NCI-H748 (cell line): ENCODE measurements around the gene LYST.
"Not testable (repeated sequence)": the region's sequence is repeated elsewhere in the genome, so short reads cannot be mapped to it uniquely, and the experiment has no call there.

Experiments used
- DNase-seq: peaks from one replicate; lab custom pipeline; 2025; ENCODE audit not compliant: unreplicated experiment; lab: John Stamatoyannopoulos, UW

Gene LYST

DNA sequence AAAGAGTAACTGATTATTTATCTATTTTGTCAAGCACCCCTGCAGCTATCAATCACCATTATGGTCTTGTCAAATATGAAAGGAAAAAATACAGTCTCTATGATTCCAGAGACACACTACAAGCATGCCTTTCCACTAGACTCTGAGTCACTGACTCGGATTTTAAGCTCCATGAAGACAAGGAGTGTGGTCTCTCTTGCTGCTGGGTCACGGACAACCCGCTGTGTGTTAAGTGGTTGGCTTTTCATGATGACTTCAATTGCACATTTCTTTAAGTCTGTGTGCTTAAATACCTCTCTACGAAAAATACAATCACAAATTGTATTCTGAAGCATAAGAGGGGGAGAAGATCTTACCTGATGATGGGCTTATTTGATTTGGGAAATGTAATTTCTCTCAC is 203.1 kb downstream of the LYST start:
- no peak for DNase-seq

DNA sequence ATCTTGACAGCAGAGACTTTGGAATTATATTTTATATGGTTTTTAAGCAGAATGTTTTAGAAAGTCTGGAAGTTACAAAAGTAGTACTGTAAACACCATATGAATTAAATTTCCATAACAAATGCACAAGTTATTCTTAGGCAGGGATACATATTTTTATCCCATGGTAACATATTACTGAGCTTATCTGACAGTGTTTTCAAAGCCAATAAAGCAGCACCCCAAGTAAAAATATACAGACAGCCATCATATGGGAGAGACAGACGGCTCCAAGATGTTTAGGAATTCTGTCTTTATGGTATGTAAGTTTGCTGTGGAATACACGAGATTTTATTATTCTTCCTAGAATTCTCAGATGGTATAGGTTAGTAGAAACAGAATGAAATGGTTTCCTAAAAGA is 205.1 kb downstream of the LYST start:
- DNase-seq = no peak

DNA sequence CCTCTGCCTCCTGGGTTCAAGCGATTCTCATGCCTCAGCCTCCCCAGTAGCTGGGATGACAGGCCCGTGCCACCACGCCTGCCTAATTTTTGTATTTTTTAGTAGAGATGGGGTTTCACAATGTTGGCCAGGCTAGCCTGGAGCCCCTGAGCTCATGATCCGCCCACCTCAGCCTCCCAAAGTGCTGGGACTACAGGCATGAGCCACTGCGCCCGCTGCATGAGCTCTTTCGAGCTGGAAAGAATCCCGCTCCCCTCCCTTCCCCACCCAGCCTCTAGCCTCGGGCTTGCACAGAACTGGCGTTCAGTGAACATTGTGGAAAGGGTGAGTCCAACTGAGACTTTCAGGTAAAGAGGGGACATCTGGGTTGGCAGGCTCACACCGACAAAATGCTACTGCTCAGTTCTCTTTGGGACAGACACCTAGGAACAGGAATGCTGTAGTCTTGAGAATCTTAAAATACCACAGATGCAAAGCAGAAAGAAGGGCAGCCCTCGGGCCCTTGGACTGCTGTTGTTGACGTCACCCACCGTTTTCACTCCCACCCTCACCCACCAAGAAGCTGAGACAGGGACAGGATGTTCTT is 207.4 kb downstream of the LYST start:
- no peak for DNase-seq

DNA sequence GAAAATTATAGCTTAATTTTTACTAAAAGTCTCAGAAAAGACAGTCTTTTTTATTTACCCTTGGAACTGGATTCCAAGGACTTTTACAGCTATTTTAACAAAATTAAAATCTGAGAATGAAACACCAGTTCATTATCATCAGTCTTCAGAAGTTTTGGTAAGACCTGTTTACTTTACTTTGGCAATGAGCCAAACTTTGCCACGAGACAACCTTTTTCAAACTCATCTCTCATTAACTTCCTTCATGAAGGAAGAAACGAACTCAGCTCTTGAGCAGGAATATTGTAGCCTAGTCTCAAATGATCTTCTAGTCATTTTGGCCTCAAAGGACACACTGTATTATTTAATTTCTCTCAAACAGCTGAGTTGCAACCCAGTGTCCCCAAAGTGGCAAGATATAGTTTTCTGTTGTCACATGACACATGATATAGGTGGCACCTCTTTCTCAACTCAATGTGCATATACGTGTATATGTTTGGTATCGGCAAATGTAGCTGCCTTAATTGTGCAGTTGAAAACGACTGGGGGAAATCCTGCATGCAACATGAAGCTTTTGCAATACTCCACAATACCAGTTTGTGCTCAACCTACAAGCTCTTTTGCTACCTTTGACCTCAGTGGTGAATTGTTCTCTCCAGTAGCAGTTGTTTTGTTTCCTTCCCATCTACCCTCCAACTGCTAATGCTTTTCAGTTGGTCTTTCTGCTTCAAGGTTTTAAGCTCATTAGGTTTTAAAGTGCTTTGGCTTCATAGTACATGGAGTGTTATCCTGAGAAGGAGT is 208.8 kb downstream of the LYST start:
- no peak for DNase-seq

DNA sequence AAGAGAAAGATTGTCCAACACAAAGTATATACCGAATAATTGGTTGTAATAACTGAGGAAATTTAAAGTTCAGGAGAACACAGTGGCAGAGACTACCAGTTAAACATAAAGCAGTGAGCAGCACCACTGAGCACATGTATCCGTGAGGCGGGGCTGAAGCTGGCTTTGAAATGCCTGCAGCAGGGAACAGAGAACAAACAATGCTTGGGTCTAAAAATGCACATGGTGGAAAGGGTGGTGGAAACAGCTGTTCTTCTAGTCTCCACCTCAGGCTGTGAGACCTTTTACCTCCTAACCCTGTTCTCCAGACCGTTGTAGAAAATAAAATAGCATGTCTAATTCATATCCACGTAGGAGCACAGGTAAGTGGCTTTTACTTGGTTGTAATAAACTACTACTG is 209.4 kb downstream of the LYST start:
- peak; percentile 28 for DNase-seq

DNA sequence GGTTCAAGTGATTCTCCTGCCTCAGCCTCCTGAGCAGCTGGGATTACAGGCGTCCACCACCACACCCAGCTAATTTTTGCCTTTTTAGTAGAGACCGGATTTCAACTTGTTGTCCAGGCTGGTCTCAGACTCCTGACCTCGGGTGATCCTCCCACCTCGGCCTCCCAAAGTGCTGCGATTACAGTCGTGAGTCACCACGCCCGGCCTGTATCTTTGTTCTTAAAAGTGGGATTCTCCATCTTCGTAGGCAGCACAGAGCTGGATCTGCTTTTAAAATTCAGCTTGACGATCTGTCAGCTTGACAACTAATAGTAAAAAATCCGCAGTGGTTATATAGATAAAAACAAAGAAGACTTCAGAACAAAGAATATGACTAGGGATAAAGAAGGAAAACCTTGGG is 214.3 kb downstream of the LYST start:
- DNase-seq = no peak

DNA sequence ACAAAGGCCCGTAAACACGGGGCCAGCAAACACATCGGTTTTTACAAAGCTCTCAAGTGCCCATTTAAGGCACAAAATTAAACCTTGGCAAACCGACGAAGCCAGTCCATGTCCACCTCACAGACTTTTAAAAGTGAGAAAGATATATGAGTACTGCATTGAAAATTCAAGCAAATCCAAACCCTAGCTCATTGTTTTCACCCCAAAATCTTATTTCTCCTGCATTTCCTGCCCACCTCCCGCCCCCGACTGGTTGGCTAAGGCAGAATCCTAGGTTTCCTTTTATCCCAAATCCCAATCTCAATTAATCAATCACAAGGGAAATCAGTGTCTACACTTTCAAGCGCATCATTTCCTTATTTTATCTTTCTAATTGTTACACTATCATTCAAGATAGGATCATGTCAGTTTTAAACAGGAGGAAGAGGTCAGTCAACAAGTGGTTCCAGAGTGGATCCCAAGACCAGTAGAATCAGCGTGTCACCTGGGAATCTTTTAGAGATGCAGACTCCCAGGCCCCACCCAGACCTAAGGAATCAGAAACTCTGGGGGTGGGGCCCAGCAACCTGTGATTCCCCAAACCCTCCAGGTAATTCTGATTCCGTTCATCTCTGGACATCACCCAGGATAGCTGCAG is 215.4 kb downstream of the LYST start:
- no peak for DNase-seq

DNA sequence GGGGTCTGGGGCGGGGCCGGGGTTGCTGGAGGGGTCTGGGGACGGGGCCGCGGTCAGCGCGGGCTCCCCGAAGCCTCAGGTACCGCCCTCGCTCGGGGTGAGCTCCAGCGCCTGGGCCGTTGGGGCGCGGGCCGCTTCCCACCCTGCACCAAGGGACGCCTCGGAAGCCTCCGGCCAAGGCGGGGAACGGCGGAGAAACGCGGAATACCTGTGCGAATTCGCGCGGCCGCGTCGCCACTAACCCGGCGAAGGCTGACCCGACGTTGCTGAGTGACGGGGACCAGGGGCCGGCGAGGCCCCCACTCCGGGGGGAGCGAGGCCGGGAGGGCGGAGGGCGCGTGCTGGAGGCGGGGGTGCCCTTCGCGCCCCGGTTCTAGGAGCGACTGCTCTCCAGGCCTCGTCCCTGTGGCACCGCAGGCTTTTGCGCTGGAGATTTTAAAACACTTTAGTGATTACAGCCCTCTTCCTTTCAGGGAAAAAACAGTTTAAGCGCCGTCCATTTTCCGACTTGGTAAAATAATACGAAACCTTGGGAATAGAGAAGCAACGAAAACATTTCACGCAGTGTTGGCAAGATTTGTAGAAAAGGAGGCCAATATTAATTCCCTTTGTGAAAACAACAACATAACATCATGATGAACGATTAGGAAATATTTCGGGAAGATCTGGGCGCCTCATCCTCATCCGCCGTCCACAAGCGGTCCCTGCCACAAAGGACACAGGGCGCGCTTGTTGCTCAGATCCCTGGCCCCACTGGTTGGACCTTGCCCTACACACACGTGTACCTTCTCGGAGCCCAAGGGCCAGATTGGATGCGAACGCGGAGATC is 216.2 kb downstream of the LYST start:
- DNase-seq = peak; percentile 83

DNA sequence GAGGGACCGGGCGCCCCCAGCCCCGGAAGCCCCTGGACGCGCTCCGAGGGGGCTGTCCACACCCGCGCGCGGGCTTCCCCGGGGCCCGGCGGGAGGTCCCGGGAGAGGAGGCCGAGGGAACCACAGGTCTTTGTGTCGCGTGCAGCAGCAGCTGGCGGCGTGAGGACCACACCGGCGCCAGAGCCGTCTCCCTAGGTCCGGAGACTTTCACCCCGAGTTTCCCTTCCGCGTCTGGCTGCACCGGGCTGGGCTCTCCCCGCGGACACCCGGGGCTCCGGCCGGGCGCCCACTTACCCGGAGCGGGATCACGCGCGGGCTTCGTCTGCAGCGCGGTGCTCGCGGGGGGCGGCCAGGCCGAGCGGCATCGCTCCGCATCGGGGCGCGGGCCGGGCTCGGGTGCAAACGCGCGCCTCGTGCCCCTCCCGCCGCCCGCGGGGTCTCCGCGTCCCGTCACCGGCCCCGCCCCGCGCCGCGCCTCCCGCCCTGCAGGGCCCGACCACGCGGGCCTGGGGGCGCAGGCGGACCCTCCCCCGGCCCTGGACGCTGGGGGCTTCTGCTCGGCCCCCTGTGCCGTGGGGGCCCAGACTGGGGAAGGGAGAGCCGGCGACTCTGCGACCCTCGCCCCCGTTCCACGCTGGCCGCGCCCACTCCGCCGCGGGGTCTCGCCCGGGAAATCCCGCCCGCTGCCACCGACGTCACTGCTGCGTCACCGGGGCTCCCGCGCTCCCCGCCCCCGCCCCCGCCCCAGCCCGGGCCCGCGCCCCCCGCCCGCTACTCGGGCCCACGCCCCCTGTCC is 217.1 kb downstream of the LYST start, which contains the start of gene GNG4:
Gene GNG4 (minus strand): TSS at position 417 of the 796 bp plus-strand sequence. CDS start 65,946 bp downstream, outside the sequence.
- DNase-seq = peak; percentile 78

DNA sequence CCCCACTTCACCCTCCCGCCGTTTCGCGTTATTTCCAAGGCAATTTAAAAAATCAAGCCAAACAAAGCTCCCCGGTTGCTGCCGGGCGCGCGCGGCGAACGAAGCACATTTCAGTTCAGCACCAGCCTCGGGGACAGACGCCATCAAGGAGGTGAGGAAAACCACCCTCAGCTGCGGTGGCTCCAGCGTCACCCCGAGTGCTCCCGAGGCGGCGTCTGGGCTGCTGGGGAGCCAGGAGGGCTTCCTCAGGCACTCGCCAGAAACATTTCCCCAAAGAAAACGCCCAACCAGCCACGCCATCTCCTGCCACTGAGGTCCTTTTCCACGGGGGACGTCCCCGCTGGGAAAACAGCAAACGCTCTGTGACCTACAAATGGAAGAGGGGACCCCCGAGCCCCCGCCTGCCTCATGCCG is 217.7 kb downstream of the LYST start:
- peak; percentile 65 for DNase-seq

DNA sequence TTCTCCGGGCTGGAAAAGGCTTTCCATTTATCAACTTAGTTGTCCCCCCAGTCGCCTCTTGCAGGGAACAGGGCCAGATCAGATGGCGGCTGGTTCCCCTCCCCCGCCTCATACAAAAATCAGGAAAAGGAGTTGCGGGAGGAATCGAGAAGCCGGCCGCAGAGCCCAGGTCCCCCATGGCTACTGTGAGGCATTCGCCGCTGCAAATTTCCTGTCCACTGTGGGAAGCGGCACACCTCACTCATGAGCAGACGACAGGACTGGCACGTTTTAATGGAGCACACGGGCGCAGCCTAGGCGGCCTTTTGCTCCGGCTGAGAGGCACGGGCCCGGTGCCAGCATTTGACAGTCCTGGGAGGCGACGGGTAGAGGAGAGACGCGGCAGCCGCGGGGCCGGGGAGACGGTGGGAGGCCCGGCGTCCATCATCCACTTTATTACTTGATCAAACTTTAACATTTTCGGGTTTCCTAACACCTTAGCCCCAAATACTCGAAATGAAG is 218.2 kb downstream of the LYST start:
- DNase-seq = peak; percentile 84

DNA sequence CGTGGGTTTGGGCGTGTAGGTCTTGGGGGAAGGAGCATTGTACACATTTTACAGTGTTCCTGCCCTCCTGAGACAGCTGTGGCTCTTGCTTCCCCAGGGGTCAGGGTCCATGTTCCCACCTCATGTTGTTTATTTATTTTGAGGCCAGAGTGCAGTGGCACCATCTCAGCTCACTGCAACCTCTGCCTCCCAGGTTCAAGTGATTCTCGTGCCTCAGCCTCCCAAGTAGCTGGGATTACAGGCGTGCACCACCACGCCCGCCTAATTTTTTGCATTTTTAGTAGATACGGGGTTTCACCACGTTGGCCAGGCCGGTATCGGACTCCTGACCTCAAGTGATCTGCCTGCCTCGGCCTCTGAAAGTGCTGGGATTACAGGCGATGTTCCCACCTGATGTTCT is 219.2 kb downstream of the LYST start:
- not testable (repeated sequence) for DNase-seq

DNA sequence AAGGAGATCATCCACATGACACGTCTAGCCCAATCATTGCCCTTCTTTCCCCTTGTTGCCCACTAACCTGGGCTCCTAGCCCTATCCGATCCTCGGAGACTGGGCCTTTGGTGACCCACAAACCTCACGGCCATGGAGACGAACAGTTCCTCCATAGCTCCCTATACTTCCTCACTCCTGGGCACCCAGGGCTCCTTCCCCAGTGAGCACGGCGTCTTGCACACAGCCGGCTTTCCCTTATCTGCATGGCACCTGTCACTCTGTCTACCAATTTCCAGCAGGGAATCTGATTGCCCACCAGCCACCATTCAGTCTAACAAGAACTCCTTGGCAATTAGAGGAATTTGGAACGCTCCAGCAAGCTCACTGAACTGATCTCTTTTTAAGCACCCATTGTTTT is 220.2 kb downstream of the LYST start:
- DNase-seq = no peak

DNA sequence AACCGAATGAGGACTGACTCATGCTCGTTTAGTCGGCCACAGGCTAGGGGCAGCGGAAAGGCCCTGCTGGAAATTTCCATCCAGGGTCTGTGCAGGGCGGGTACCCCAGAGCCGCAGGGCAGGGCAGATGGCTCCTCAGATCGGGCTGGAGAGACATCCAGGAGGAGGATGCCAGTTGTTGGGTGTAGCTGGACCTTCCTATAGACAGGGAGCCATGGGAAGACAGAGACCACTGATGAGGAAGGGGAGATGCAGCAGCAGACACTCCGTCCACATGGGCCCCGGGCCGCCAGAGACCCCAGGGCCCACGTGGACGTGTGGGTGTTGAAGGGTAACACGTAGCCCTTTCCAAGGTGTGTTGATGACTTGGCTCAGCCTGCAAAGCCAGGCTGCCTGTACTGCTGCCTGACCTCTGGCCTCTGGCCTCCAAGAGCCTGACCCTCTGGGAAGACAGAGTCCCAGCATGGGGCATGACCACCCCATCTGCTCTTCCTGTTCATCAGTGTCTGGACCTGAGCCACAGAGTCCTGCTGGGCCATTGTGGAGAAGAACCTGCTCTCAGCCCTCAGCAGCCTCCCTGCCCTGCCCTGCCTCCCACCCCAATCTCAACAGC is 221.9 kb downstream of the LYST start:
- no peak for DNase-seq

DNA sequence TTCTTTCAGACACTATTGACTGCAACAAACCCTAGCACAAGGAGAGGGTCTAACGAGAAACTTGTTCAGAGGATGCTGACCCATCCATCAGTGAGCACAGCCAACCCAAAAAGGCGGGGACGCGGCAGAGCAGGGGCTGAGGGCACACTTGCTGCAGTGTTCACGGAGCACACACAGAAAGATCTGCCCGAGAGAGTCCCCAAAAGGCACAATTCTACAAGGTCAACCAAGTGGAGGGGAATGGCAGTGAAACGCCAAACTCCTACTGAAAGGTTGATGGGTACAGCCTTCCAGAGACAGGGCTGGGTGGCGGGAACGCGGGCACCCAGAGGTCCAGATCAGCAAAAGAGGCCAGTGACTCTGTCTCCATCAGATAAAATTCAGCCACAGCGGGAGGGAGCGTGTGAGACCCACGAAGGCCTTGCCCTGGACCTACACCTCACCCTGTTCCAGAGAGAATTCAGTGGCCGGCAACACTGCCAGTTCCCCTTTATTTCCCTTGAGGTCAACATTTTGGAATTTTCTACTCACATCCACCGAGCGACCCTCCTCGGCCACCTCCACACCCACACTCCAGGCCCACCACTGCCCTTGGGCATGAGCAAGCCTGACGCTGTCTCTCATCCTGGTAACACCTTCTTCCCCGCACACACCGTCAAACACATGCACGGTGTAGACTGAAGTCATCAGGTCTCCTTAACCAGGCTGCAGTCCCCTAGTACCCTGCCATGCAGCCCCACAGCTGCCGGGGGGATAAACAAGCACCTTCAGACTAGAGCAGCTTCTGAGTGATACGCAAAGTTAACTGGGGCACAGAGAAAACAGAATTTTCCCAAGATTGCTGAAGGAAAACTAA is 222.6 kb downstream of the LYST start:
- no peak for DNase-seq

DNA sequence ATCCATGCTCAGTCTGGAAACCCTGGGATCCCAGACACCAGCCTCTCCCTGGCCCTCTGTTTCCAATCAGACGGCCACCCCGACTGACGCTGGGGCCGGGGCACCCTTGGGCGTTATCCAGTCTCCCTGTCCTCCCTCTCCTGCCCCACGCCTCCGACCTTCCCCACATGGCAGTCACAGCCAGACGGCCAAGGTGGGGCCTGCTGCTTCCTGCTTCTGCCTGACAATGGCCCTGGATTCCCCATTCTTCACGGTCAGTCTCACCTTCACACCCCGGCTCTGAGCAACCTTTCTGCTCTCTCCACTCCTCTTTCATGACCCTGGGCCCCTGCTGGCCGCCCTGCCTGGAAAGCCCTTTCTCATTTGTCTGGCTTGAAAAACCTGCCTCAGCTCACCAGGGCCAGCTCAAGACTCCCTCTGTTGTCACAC is 223.7 kb downstream of the LYST start:
- DNase-seq = no peak

DNA sequence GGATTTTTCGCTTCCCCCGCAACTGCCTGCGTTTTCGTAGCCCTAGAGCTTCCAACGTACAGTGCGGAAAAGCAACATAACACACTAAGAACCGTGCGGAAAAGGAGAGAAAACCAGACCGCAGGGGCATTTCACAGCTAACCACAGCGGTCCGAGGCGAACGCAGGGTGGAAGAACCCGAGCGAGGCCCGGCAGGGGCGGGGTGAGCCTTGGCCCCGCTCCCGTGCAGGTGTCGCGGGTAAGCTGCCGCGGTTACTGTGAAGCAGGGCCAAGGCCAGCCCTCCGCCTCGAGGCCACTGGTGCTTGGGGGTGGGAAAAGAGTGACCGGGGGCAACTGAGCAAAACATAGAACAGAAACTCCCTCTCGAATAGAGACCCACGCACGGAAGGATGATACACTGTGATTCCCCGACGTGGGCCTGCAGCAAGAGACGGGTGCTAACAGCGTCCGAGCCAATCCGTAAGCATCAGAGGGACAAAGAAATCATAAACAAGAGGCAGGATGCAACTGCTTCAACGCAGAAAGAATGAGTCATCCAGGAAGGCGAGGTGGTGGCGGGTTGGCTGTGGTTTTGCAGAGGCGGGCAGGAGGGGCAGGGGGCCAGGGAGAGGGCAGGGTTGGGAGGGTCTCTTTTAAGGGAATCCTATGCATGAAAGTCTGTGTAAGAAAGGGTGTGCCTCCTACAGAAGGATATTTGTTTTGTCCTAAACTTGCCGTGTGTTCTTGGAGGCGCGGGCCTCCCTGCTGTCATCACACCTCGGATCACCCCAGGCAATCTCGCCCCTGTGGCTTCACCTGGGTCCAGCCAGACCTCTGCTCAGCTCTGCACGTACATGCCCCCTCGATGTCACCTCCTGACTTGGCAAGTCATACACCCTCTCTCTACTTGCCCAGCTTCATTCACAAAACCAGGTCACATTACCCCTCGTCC is 224.4 kb downstream of the LYST start:
- no peak for DNase-seq

DNA sequence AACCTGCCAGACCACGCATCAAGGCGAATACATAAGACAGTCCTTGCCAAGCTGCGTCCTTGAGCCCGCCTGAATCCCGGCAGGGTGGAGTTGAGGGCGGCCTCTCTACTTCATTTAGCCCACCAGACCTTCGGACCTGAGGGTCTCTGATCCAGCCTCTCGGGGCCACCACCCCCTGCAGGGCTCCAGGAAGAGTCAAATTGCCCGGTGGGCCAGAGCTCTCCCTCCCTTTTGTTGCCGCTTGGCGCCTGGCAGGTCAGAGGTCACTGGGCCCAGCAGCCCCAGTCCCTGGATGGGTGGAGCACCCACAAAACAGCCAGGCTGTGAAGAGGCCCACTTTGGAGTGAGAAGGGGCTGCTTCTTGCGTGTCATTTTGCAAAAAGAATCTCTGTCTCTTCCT is 226.1 kb downstream of the LYST start:
- no peak for DNase-seq
